H54 (cell line): ENCODE measurements around the gene GPRIN3.
"Not testable (repeated sequence)": the region's sequence is repeated elsewhere in the genome, so short reads cannot be mapped to it uniquely, and the experiment has no call there.

Source experiments
- DNase-seq: peaks from one replicate; pipeline ENCODE4 v3.0.0; 2011; ENCODE audit warnings: low spot score, mixed read lengths; ENCODE audit not compliant: insufficient read length
- FAIRE-seq: peaks from 3 replicates; lab custom pipeline; 2011; peaks lifted over from hg19 to GRCh38; lab: Jason Lieb, UNC
- POLR2A ChIP-seq: IDR thresholded peaks from 2 replicates; pipeline ENCODE4 v1.6.1; 2011; ENCODE audit warnings: low read depth, mild to moderate bottlenecking, low read length

The GPRIN3 gene

GRCh38 chr4:89215736-89216135 lies 91.9 kb downstream of the GPRIN3 start:
- DNase-seq (no peak), FAIRE-seq (no peak)
- no peak for TF ChIP-seq POLR2A

GRCh38 chr4:89214308-89214707 lies 93.3 kb downstream of the GPRIN3 start:
- DNase-seq (no peak), FAIRE-seq (no peak)
- no peak for TF ChIP-seq POLR2A

- DNase-seq (no peak), FAIRE-seq (no peak)
- no peak for TF ChIP-seq POLR2A
Measured at GRCh38 chr4:89213382-89213701, 94.3 kb downstream of the GPRIN3 start.

GRCh38 chr4:89212666-89213381 lies 94.8 kb downstream of the GPRIN3 start:
- TF ChIP-seq POLR2A, result no peak
- FAIRE-seq (no peak), DNase-seq (no peak)

- TF ChIP-seq POLR2A, result no peak
Measured at GRCh38 chr4:89204624-89205023, 103.0 kb downstream of the GPRIN3 start.

GRCh38 chr4:89203902-89204301 lies 103.7 kb downstream of the GPRIN3 start:
- FAIRE-seq (no peak), DNase-seq (no peak)
- no peak for TF ChIP-seq POLR2A

More at GRCh38 chr4:89204624-89205023, 103.0 kb downstream of the GPRIN3 start:
- DNase-seq, result no peak
- no peak for FAIRE-seq

GRCh38 chr4:89199394-89199793 lies 108.2 kb downstream of the GPRIN3 start:
- not testable (repeated sequence) for DNase-seq, FAIRE-seq

GRCh38 chr4:89197920-89198319 lies 109.7 kb downstream of the GPRIN3 start:
- FAIRE-seq (no peak), DNase-seq (no peak)
- no peak for TF ChIP-seq POLR2A

GRCh38 chr4:89196745-89197144 lies 110.9 kb downstream of the GPRIN3 start:
- no peak for DNase-seq
- no peak for FAIRE-seq
- no peak for TF ChIP-seq POLR2A

GRCh38 chr4:89196056-89196674 lies 111.4 kb downstream of the GPRIN3 start:
- DNase-seq, result no peak
- FAIRE-seq, result no peak
- TF ChIP-seq POLR2A, result no peak

- no peak for TF ChIP-seq POLR2A
- no peak for FAIRE-seq
- DNase-seq, result no peak
Measured at GRCh38 chr4:89193843-89194242, 113.8 kb downstream of the GPRIN3 start.
